LNCAP (cell line): ENCODE measurements around the gene UNC13B.

Experiments used
- CTCF ChIP-seq: fragments of 450-650 bp; IDR thresholded peaks from 2 replicates; pipeline ENCODE4 v1.5.1; 2017; ENCODE audit warnings: mild to moderate bottlenecking

UNC13B gene

GRCh38 chr9:35424356-35425352 is 262.8 kb downstream of the UNC13B start:
- no peak for TF ChIP-seq CTCF

GRCh38 chr9:35426627-35427026 is 264.8 kb downstream of the UNC13B start:
- no peak for TF ChIP-seq CTCF

GRCh38 chr9:35431467-35431866 is 269.7 kb downstream of the UNC13B start:
- TF ChIP-seq CTCF, result no peak

DNA sequence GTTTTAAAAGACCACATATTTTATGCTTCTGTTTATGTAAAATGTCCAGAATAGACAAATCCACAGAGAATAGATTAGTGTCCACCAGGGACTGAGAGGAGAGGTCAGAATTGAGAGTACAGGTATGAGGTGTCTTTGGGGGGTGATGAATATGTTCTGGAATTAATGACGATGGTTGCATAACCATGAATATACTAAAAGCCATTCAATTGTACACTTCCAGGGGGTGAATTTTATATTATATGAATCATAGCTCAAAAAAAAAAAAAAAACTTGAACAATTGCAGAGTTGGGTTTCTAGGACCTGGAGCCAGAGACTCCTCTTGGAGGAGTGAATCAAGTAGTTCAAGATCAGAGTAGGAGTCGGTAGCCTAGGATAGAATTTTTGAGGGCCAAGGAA is 270.3 kb downstream of the UNC13B start:
- TF ChIP-seq CTCF, result no peak

DNA sequence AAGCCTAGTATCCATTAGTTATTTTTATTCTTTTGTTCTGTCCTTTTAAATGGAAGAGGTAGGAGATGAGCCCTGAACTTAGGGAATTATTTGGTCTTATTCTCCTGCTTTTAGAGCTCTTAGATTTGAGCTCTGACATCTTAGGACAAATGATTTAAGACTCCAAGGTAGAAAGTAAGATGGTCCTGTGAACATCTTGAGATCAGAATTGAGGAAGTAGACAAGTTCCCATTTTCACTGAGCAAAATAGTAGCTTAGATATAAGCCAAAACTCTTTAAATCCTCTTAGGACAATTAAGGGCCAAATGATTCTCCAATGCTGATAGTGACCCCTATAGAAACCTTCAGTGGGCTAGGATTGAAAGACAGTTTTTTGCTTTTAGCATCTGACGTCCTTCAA is 275.1 kb downstream of the UNC13B start:
- TF ChIP-seq CTCF, result no peak

- no peak for TF ChIP-seq CTCF
These were observed 284.2 kb downstream of the UNC13B start for GRCh38 chr9:35446012-35446411.

DNA sequence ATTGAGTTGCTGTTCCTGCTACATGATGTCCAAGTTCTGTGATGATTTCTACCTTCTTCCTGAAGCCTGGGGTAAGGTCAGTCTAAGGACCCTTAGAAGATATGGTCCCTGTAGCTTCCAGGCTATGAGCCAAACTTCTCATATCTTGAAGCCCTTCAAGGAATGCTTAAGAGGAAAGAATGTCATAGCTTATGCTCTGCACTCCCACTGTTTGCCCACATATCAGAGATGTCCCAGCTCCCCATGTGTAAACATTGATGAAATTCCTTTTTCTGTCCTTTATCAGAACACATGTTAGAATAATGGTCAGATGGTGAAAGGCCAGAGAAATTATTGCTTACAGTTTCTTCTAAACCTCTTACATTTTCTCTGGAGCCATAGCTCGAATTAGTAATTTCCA is 286.7 kb downstream of the UNC13B start:
- no peak for TF ChIP-seq CTCF
